K562 (cell line): ENCODE results near the gene SYNGR4. TPM values are rescaled to one million over a fixed set of nuclear protein-coding genes. Genes with fewer than 3 reads are reported as not detected.

Experiments
- CBX1 ChIP-seq: sonication (generic); IDR thresholded peaks from 2 replicates; pipeline ENCODE4 v1.6.1; 2016; ENCODE audit warnings: antibody characterized with exemption, low read depth, mild to moderate bottlenecking
- CBX3 ChIP-seq, 2 experiments: IDR thresholded peaks; 1 replicate in 1 of 2; 2 replicates in 1 of 2; pipeline ENCODE4 v1.6.1; 2012; ENCODE audit warnings: inconsistent platforms in 2 of 2, low read length in 2 of 2, borderline replicate concordance in 1 of 2, control low read depth in 1 of 2
- CTBP1 ChIP-seq: fragments of 450-650 bp; IDR thresholded peaks from 2 replicates; pipeline ENCODE4 v1.6.1; 2016; ENCODE audit warnings: borderline replicate concordance
- FIP1L1 ChIP-seq: fragments of 200-400 bp; formaldehyde crosslinking; IDR thresholded peaks from 2 replicates; pipeline ENCODE4 v1.6.1; 2018; ENCODE audit warnings: mild to moderate bottlenecking, low read depth, low read length; ENCODE audit not compliant: poor library complexity, severe bottlenecking
- GABPA ChIP-seq: fragments of 200-800 bp; sonication (Bioruptor generic); conservative IDR thresholded peaks from 2 replicates; pipeline ENCODE4 v1.6.1; 2016; ENCODE audit warnings: low read depth, missing genetic modification characterization, missing compliant biosample characterization
- GATAD2A ChIP-seq: fragments of 450-650 bp; IDR thresholded peaks from 2 replicates; pipeline ENCODE4 v1.6.1; 2017
- JUN ChIP-seq, 2 experiments: sonication (generic) in 1 of 2; formaldehyde crosslinking in 1 of 2; IDR thresholded peaks; 2 replicates each; pipeline versions ENCODE4 v1.6.1 to v1.8.0; 2012 to 2022; ENCODE audit warnings: borderline replicate concordance in 2 of 2, mild to moderate bottlenecking in 2 of 2, improper control_type of control experiment in 1 of 2, low read depth in 1 of 2, low read length in 1 of 2, missing genetic modification reagents in 1 of 2
- KDM2B ChIP-seq: fragments of 250-450 bp; sonication (Bioruptor Pico); IDR thresholded peaks from 2 replicates; pipeline ENCODE4 v1.8.0; 2021; ENCODE audit warnings: mild to moderate bottlenecking, moderate library complexity
- LCOR ChIP-seq: sonication (generic); formaldehyde crosslinking; IDR thresholded peaks from 2 replicates; pipeline ENCODE4 v1.8.0; 2022; ENCODE audit warnings: mild to moderate bottlenecking, missing genetic modification reagents
- SMAD4 ChIP-seq: fragments of 250-450 bp; sonication (Bioruptor Pico); conservative IDR thresholded peaks from 2 replicates; pipeline ENCODE4 v1.8.0; 2021; ENCODE audit warnings: inconsistent platforms, mild to moderate bottlenecking, moderate library complexity
- SOX6 ChIP-seq: fragments of 450-650 bp; IDR thresholded peaks from 2 replicates; pipeline ENCODE4 v1.6.1; 2014; ENCODE audit warnings: mild to moderate bottlenecking
- ZNF407 ChIP-seq: fragments of 450-650 bp; IDR thresholded peaks from 2 replicates; pipeline ENCODE4 v1.6.1; 2016; ENCODE audit warnings: low read depth
- ZNF592 ChIP-seq: fragments of 450-650 bp; IDR thresholded peaks from 2 replicates; pipeline ENCODE4 v1.6.1; 2017; ENCODE audit warnings: antibody characterized with exemption, mild to moderate bottlenecking
- polyA plus RNA-seq, 8 experiments: library from polyadenylated mRNA; depleted of rRNA in 4 of 8; stranded (reverse) in 5 of 8; unstranded in 3 of 8; fragments of >200 nt; fragmentation: Nextera tagmentation in 2 of 8; fragmentation: Illumina TruSeq in 1 of 8; extraction: Ambion mirVana in 2 of 8; extraction: Trizol in 1 of 8; gene quantifications; 2 replicates each; pipeline versions ENCODE4 v1.2.1 to v1.2.3, GENCODE V29; 2011 to 2014; ENCODE audit warnings: inconsistent platforms in 1 of 8, missing spikeins in 1 of 8
- total RNA-seq, 7 experiments: library from RNA; depleted of rRNA in 6 of 7; stranded (reverse); fragments of >200 nt in 6 of 7; fragmentation: Illumina TruSeq in 2 of 7; extraction: Trizol in 2 of 7; gene quantifications; 2 replicates each; pipeline versions ENCODE4 v1.2.1 to v1.2.3, GENCODE V29; 2011 to 2021; ENCODE audit warnings: low replicate concordance in 1 of 7

The SYNGR4 gene
- total and polyA plus RNA-seq, 9 of the 15 experiments (the other 6 are each of a cell fraction or from before 2014, with no cell fraction given) = 0.07 to 0.14 TPM; not detected in 7

- 0 out of 2 replicates have a peak, but pooled peaks have one; percentile 47 for TF ChIP-seq ZNF592
- peak; percentile 51 for TF ChIP-seq FIP1L1
- peak; percentile 74; the same call in 1 of the 2 replicates for TF ChIP-seq ZNF407
- peak; percentile 98 for TF ChIP-seq LCOR (CRISPR knock-in tag)
- TF ChIP-seq KDM2B (CRISPR knock-in tag) = no peak
- TF ChIP-seq JUN (IDR thresholded peaks at IDR 0.05; ENCODE audit: borderline replicate concordance, low read depth, low read length) = peak; percentile 55; the same call in 1 of the 2 replicates
- no peak for TF ChIP-seq JUN (CRISPR knock-in tag; IDR thresholded peaks at IDR 0.05; ENCODE audit: borderline replicate concordance)
- TF ChIP-seq GABPA (tag) = peak; percentile 86
- peak; percentile 92; the same call in 1 of the 2 replicates for TF ChIP-seq CTBP1
- peak; percentile 78 for TF ChIP-seq SMAD4 (CRISPR knock-in tag)
- peak in 1 of 2 experiments; percentile 86; a peak in 1 of 3 replicates for TF ChIP-seq CBX3 (IDR thresholded peaks at IDR 0.05; ENCODE audit: borderline replicate concordance in 1 of 2, low read length in 2 of 2)
- TF ChIP-seq GATAD2A = peak; percentile 50; the same call in 1 of the 2 replicates
- TF ChIP-seq CBX1 = peak; percentile 48; the same call in 1 of the 2 replicates
- TF ChIP-seq SOX6 = peak; percentile 73
Measured at GRCh38 chr19:48321622-48322591, 42.3 kb upstream of the SYNGR4 start (continued).
